DMS153 treated with DMSO at 0.1 percent for 48 hours (cell line): Measurements from ENCODE around the gene NRGN.

Experiments
- DNase-seq: peaks from one replicate; lab custom pipeline; 2025; ENCODE audit not compliant: unreplicated experiment; lab: John Stamatoyannopoulos, UW

Gene NRGN

DNA sequence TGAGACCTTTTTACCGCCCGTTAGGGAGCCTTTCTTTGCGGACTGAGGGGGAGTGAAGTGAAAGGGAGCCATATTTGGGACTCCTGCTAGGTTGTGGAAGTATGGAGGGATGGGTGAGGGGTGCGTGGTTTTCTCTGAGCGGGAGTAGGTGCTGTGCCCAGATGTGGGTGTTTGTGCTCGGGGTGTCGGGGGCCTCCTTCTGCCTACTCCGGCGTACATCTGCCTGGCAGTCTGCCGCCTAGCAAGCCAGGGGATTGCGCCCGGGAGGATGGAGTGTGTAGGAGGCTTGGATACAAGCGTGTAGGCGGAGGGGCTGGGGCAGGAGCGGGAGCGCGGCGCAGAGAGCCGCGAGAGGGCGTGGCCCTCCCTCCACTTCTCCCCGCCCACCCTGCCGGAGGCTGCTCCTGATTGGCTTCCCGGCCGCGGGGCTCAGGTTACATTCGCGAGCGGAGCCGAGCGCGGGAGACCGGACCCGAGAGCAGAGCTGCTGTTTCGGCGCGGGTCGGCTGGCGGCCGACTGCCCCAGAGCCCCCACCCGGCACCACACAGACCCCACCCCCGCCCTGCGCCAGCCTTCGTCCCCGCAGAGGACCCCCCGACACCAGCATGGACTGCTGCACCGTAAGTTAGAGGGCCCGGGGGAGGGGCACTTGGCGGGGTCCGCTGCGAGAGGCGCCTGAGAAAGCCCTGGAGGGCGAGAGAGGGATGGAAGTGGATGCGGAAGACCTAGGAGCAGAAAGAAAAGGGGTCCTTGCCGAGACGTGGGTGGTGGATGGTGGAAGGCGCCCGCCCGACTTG is at the start of gene NRGN:
TSS of gene NRGN (plus strand) at position 464 of the 798 bp plus-strand sequence. CDS start at position 607, 143 bp downstream.
- DNase-seq, result peak; percentile 91

DNA sequence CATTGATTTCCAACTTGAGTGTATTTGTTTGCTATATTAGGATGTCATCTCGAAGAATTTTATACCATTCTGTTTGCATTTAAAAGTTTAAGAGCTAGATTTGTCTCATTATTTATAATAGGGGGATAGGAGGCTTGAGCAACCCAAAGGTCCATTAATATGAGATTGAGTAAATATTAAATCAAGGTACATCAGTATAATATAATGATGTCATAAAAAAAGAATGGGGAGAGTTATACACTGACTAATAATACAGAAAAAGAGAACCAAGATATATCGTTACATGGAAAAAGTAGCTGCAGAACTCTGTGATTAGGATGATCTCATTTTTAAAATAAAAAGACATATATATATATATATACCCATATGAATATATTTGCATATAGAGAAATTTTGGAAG is 46.6 kb upstream of the NRGN start:
- no peak for DNase-seq

DNA sequence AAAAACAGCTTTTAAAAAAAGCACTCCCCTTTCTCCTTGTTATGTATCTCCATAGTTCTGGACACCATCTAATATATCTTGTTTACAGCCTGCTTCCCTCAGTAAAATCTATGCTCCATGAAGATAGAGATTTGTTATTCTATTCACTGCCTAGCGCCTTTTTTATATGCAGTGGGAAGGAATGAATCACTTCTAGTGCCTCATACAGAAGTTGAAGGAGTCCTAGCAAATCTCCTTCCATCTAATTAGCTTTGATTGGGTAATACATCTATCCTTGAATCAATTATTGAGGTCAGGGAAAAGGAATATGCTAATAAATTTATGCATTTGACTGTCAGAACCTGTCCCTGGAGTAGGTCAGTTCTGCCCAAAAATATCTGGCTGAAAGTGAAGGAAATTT is 40.2 kb upstream of the NRGN start:
- no peak for DNase-seq

DNA sequence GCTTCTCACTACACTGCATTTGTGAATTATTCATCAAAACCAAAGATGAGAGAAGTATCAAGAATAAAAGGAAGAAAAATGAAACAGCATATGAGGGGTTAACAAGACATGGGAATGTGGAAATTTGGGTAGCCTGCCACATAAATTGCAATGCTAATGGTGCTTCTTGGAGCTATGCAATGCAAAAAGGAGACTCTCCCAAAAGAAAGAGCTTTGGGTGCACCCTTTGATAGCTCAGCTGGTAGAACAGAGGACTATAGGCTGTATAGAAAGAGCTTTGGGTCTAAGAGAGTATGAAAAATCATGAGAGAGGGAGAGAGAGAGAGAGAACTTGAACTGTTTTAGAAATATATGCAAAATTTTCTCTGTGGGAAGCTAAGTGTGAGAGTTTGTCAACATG is 39.7 kb upstream of the NRGN start:
- DNase-seq, result no peak

DNA sequence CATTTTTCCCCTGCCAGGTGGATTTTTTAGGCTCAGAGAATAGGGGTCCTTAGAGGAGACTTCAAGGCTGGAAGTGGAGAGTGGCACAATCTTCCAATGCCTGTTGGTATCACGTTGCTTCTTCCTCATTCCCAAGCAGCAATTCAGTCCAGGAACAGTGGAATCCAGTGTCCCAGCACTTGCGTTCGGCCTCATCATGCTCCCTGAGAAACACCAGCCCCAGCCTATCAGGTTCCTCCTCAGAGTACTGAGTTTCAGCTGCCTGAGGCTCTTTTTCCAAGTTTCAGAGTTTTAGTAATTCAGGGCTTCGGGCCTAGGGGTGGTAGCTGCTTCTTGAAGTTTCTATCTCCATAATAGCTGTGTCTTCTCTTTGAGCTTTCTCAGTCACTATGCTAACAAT is 31.9 kb upstream of the NRGN start:
- no peak for DNase-seq

DNA sequence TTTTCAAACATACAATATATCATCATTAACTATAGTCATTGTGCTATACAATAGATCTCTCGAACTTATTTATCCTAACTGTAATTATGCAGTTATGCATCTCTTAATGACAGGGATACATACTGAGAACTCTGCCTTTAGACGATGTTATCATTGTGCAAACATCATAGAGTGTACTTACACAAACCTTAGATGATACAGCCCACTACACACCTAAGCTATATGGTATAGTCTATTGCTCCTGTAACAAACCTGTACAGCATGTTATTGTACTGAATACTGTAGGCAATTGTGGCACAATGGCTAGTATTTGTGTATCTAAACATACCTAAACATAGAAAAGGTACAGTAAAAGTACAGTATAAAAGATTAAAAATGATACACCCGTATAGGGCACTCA is 27.4 kb upstream of the NRGN start:
- DNase-seq, result no peak

DNA sequence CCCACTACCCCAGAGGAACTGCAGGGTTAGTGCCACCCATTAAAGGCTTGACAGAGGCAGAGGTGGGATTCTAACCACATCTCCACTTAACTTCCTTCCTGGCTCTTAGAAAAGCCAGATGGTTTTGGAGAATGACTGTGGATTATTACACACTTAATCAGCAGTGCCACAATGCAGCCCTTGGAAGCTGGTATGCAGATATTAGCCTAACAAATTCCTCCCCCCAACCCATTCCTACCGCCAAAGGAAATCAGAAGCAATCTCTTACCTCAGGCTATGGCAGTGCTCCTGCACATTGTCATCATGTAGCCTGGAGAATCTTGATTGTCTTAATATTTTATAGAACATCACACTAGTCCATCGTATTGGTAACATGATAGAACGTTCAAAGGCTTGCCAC is 23.2 kb upstream of the NRGN start:
- DNase-seq, result no peak

DNA sequence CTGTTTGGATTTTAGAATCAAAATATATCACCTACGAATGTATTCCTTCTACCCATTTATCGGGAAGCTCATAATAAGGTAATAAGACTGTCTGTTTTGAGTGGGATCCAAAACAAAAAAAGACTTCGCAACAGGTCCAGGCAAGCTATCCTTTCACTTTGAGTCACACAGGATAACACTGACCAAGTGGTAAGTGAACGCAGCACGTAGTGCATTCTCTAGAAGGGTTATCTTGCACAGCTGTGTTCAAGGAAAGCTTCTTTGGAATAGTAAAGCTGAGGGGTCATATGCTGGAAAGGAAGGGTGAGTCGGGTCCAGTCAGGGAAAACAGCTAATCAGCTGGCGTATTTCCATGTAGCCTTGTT is 22.3 kb upstream of the NRGN start:
- DNase-seq, result no peak

DNA sequence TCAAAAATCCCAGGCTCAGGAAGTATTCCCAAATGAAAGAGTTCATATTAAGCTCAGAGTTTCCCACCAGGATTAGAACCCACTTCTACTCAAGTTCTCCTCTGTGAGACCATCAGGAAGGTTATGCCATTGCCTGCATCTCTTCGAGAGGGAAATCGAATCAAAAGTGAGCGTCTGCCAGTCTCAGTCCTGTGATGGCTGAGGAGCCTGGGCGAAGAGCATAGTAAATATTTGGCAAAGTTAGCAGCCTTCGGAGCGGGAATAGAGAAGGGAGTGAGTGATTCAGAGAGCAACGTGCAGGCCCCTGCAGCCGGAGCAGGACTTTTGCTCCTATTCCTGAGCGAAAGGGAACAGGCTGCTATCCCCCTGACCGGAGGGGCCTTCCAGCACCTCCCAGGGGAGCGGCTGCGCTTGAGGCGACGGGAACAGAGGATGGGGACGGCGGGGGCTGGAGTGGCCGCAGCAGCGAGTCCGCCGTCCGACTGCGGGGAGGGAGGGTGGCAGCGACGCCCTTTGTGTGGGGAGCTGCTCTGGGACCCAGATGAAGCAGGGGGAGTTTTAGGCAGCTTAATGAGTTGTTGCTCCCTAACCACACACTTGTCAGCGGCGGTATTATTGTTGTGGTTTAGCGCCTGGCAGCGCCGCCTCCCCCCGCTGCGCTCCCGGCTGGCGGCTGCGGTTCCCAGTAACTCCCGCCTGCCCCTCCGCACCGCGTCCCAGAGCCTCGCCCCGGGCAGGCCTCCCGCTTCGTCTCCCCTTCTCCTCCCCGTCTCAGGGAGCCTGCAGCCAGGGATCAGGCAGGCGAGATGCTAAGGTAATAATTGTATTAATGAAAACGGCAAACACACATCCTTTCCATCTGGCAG is 21.7 kb upstream of the NRGN start:
- DNase-seq, result no peak

DNA sequence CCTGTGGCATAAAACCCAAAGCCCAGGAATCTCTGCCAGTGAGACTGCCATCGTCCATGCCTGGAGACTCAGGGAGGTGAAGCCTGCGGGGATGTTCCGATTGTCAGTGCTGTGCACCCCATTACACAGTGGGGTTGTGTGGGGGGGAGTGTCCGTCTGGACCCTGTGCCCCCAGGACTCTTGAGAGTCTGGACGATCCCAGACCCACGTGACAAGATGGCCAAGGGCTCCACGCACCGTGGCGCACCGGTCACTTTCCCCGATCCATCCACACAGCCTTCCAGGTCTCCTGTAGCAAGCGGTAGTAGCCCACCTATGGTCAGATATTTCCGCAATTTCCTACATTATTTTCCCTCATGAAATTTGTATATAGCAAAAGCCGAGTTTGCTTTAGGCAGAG is 20.9 kb upstream of the NRGN start:
- DNase-seq, result no peak

DNA sequence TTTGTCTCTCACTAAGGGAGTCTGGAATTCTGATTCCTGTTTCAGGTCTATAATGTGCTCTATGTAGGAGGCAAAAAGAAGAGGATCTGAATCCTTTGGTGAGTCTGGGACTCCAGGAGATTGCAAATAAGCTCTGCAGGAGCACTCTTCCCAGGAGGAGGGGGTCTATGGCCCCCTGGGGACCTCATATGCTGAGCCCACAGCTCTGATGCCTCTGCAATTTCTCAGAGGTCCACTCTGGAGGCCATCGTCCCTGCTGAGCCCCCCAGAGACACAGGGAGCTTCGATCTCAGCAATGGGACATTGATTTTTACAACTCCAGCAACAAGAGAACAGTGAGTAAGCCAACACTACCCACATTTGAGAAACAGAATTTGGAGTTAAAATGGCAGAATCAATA is 20.2 kb upstream of the NRGN start:
- DNase-seq, result no peak

DNA sequence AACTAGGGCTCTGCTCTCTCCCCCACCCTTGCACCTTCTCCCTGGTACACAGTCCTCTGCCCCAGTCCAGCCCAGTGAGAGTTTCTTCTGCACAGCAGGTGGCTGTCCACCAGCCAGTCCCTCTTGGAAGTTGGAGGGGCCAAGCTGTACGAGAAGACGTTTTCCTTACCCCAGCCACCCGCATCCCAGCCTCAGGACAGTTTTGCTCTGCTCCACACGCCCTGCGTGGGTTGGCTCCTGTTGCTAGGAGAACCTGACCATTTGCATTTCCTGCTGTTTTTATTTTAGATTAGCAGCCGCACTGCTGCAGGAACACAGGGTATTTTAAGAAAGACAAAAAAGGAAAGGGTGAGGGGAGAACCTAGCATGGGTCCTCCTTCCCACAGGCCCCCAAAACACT is 17.6 kb upstream of the NRGN start:
- no peak for DNase-seq

DNA sequence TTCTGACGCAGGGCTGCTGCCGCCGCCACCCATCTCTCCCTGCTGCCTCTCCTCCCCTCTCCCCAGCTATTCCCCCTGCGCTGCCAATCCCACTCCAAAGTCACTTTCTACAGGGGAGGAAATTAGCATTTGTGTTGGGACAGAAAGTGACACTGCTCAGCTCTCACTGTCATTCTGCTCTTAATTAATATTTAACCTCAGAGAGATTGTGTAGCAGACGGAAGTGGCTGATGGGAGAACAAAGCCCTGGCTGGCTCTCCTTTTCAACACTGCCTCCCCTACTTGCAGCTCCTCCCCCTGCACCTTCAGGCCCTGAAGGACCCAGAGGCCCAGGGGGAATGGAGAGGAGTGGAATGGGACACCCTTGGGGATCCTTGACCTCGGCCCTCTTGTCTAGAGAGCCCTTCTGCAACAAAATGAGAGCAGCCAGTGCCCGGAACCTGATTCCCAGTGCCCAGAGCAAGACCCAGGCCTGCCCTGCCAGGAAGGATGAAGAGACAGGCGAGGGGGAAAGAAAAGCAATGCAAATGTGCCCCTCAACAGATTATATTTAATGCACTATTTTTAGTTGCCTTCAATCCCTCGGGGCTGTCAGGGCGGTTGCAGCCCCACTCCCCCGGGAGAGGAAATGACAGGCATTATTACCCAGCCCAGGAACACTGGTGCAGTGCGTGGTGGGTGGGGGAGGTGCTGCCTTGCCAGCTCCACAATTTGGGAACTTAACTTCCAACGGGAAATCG is 14.6 kb upstream of the NRGN start:
- no peak for DNase-seq

DNA sequence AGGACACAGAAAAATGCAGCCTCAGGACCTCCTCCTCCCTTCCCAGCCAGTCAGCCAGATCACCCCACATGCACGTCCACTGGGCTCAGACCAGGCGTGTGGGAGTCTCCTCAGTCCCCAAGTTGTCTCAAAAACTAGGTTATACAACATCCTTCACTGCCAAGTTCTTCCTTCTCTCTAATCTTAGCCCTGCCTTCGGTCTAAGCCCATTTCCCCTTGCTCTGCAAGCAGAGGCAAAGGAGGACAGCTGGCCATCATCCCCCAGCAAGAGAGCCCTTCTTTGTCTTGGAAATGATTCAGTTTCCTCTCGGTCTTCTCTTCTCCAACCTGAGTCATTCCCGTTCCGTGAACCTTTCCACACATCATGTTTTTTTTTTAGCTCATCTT is 14.0 kb upstream of the NRGN start:
- DNase-seq, result no peak

DNA sequence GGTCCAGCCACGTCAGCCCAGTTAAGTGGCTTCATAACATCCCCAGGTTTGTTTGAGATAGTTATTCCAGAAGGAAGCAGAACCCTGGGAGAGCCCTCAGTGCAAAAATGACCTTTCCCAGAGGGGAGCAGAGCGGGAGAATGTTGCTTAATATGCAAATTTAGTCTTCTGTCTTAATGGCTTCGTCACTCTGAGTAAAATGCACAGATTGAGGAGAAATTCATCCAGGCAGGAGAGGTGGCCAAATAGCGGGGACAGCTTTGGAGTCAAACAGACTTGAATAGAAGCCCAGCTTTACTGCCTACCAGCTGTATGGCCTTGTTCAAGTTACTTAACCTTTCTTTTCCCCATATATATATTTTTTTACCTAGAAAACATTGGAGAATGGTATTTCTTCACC is 12.3 kb upstream of the NRGN start:
- DNase-seq, result no peak

DNA sequence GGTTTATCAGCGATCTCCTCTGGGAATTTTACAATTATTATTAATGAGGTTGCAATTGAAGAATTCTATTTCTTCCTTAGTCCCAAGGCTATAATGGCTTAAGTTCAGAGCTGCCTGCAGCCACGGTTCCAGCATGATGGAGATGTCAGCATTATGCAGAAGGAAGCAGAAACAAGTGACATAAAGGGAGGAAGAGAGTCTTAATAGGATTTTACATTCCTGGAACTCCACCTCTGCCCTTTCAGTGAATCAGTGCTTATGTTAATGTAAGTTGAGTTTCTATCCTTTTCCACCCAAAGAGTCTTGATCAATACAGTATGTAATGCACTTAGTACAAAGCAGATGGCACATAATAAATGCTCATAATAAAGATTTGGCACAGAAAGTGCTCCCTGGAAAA is 11.6 kb upstream of the NRGN start:
- DNase-seq, result no peak

DNA sequence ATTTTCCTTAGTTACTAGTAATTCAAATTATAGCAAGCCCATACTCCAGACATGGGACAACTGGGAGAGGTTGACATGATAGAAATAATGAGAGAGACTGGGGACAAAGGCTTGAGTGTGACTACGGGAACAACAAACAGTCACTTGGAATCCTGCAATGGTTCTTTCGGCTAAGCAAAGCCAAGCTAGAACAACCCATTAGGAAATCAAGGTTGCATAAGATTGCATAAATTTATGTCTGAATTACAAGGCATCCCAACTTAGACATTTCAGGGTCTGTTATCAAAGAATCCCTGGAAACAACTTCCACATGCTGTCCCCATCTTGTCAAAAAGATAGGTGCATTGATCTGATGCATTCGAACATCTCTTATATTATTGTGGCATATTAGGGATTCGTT is 10.2 kb upstream of the NRGN start:
- no peak for DNase-seq

DNA sequence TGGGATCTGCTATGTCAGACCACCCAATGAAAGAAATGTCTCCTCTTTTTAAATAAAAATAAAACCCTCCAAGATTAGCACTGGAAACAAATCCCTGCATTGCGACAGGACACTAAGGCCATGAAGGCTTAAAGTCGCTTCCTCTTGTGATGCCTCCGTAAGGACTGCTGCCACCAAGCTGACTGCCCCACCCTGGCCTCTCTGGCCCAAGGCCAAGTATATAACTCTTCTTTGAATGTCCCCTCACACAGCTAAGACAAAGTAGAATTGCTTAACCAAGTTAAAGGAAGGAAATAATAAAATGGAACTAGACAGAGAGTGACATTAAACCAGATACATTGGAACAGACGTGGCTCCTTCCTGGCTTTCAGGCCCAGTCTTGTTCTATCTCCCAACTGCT is 7.5 kb upstream of the NRGN start:
- no peak for DNase-seq

DNA sequence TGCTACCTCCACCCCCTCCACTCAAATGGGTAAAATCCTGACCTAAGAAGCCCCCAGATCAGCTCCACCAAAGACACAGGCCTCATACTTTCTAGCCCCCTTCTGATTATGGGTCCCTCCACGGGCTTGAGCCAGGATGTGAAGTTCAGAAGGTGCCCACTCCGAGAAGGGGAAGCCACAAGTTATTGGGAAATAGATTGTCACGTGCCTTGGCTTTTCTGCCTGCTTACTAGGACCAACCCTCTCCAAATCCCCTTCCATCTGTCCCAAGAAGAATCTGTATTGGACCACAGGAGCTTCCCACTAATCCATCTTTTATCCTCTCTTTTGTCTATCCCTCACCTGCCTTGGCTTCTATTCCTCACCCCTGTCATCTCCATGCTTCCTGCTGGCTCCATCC is 3.0 kb upstream of the NRGN start:
- DNase-seq, result no peak

DNA sequence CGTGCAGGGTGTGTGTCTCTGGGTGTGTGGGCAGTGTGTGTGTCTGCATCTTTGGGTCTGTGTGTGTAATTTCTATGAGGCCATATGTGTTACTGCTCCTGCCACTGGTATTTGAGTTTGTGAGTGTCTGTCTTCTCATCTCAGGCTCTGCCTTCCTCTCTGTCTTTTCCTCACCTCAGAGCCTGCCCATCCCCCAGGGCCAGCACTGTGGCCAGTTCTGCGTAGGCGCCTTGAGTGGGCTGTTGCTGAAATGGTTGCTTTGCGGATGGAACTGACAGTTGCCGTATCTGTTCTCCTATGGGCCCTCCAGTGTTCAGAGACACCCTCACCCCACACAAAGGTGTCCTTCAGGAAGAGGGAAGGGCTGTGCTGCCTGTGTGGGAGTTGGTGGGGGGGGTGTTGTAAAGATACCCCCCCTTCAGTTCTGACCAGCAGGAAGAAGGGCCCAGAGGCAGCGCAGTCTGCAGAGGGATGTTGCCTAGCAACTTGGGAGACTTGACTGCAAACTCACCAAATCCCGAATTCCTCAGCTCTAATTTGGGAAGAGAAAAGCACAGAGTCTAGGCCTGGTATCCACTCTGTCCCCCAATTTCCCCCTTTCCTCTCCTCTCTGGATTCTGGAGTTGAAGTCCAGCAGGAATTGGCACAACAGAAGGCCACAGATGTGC is 2.0 kb upstream of the NRGN start:
- DNase-seq, result no peak

DNA sequence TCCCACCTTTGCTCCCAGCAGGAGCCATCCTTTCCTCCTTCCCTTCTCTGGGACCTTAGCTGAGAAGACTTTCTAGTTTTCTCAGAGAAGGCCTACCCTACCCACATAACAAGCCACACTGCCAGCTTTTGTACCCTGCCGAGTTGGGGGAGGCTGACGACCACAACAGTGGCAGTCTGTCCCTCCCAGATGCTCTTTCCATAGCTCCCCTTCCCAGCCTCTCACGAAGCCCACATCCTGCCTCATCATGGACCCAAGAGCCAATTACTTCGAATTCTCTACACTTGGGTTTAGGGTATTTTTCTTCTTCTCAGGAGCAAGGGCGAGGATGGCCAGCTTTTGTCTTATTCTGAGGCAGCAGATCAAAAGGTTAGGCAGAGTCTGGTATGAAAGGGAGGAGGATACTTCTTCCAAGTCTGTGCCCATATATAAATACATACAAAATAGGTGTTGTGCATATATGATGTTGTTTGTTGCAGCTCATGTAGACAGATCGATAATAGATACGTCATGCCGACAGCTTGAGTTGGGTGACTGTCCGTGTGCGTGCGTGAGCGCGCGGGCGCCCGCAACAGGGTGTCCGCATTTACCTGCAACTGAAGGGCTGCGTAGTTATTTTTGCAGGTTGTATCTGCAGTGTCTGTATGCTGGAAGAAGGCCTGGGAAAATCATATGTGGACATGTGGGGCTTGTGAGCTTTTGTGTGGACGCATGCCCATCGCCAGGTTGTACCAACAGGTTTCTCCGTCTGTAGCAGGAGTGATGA is 846 bp upstream of the NRGN start:
- DNase-seq, result no peak
